GM11168 (cell line): ENCODE results near the gene GRIP2.

ENCODE experiments used
- in situ Hi-C: fragments of 300-500 bp; cut with MboI; formaldehyde crosslinking; loops from one replicate; pipeline ENCODE4 v1.12.0; 2022; ENCODE audit warnings: low sequenced_read_pairs; ENCODE audit not compliant: unreplicated experiment

The GRIP2 gene

DNA sequence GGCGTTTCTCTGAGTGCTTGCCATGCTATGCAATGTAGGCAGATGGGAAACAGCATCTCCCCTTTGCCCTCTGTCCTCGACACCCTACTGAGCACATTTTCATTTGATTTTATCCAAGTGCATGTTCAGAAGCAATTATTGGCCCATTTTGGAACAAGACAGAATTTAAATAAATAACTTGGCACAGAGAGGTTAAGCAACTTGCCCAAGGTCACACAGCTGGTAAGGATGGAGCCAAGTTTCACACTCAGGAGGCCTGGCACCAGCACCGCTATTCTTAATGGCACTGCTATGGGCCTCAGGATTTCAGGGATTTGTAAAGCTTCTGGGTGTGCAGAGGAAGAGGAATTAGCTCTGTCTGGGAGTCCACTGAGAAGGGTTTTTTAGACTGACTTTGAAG is 2.5 kb upstream of the GRIP2 start:
- in situ Hi-C loops: no loop called here

- in situ Hi-C loops: no loop called here
Measured at GRCh38 chr3:14541646-14542045, 1.5 kb upstream of the GRIP2 start.

DNA sequence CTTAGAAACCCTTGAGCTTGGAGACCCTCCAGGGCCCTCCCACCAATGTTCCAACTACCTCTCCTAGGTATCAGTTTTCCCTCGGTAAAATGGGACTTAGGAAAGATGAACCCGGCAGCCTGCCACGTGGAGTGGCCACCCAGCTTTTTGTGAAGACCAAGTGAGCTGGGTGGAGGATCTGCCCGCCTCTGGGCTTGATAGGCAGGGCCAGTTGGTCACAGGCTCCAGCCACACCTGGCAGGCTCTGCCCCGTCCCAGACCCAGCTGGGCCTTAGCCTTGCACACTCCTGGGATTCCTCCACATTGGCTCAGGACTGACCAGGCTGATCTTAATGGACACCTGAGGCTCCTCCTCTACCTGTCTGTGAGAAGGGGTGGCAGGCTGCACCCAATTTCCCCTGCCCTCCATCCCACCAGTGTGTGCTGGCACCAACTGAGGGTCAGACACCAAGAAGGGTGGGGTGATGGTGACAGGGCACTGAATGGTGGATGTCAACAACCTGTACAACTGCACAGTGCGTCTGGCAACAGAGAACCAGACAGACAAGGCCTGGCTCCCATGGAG is 761 bp upstream of the GRIP2 start:
- in situ Hi-C loops: no loop called here

DNA sequence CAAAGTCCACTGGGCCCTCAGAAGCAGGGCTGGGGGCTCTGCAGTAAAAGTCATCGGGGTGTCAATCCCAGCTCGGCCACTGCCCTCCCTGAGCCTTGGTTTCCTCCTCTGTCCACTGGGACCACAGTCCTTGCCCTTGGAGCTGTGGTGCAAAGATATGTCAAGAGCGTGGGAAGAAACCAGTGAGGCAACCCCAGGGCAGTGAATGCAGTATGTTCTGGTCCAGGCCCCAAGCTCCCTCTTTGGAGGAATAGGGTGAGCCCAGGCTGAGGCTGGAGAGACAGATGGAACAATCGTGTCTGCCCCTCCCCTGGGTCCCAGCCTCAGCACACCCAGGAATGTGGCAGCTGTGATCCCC is 779 bp downstream of the GRIP2 start:
- in situ Hi-C loops: no loop called here

DNA sequence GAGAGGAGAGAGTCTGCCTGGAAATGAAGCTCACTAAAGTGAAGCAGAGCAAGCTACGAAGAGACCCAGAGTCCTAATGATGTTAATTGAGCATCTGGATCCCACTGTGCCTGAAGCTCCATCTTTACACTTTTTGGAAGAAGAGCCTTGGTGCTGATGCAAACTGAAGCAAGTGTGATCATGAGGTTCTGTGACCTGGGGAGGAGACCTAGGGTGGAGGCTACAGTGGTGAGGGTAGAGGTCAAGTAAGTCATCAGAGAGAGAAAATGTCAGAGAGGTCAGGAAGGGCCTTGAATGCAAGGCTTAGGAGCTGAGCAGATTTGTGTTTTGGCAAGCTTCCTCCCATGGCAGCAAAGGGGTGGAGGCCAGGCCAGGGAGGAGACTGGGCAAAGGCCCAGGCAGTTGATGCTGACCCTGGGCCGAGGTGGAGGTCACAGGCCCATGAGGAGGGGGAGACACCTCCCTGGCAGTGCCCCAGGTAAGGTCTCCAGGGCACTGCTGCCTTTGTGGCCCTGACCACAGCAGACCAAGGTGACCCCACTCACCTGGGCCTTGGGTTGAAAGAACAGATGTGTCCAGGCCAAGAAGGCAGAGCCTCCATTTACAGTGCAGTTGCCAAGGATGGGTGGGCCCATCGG is 1.6 kb downstream of the GRIP2 start:
- in situ Hi-C loops: no loop called here

DNA sequence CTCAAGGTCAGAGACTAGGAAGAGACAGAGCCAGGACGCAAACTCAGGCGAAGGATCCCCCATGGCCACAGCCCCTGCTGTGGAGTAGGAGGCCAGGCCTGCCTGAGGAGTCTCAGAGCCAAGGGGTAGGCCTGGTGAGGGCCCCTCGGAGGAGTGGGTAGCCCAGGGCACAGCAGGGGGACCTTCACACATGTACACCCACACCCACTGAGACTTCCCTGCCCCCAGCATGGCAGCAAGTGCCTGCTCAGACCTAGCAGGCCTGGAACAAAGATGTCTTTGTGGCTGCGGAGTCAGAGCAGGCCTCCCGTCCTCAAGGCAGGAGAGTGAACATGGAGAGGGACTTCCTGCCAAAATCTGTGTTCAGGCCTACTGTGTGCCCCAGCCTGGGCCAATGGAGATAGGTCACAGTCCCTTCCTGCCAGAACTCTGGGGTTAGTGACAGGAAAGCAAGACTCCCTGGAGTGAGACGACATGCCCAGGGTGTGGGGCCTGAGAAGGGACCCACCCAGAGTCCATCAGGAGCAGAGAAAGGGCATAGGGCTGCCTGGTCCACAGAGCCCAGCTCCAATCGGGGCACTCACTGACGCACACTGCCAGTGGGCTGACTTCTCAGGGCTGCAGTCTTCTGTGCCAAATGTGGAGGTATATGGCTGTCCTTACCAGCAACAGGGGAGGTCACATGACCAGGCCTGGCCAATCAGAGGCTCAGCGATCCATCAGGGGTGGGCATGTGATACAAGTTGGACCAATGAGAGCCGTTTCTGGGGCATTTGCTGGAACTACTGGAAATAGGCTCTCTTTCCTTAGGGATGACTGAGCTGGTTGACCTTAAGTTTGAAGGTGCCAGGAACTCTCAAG is 2.3 kb downstream of the GRIP2 start:
- in situ Hi-C loops: no loop called here

- in situ Hi-C loops: no loop called here
Measured at GRCh38 chr3:14536837-14537589, 3.1 kb downstream of the GRIP2 start.

GRCh38 chr3:14536055-14536815 is 3.9 kb downstream of the GRIP2 start:
- in situ Hi-C loops: no loop called here

GRCh38 chr3:14535616-14536015 is 4.5 kb downstream of the GRIP2 start:
- in situ Hi-C loops: no loop called here

DNA sequence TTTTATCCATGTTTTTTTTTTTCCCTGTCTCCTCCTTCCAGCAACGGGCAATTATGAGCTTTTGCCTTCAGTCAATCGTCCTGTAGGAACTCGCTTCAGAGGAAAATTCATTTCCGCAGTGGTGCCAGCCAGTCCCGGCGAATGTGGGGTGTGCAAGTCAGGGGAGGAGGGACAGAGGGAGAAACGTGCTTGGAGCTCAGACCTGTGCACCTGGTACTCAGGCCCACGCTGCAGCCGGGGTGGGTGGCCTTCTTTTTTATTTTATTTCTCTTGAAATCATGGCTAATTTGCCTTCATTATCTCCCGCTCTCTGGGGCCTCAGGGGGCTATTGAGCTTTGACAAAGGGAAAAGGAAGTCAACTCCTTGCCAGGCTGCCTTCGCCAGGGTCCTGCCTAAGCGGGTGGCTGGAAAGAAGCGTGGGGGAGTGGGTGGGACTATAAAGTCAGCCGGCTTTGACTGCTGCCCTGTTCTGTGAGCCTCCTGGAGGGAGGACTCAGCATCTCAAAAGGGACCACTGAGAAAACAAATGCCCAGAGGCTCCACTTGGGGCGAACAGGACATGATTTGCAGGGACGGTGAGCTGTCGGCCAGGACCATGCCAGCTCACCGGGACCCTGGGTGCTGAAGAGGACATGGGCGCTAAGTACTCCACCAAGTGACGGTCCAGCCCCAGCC is 5.5 kb downstream of the GRIP2 start:
- in situ Hi-C loops: no loop called here

- in situ Hi-C loops: no loop called here
Measured at GRCh38 chr3:14533457-14533958, 6.6 kb downstream of the GRIP2 start.

- in situ Hi-C loops: no loop called here
Measured at GRCh38 chr3:14532691-14533456, 7.3 kb downstream of the GRIP2 start.

GRCh38 chr3:14531856-14532395 is 8.2 kb downstream of the GRIP2 start:
- in situ Hi-C loops: no loop called here

DNA sequence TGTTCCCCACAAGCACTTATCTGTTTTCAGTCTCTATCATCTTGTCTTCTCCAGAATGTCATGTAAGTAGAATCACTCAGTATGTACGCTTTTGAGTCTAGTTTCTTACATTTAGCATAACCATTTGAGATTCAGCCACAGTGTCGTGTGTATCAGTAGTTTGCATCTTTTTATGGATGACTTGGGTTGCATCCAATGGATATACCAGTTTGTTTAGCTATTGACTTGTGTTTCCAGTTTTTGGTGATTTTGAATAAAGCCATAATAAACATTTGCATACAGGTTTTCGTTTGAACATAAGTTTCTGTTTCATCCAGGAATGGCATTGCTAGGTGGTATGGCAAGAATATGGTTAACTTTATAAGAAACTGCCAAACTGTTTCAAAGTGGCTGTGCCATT is 12.1 kb downstream of the GRIP2 start:
- in situ Hi-C loops: no loop called here

DNA sequence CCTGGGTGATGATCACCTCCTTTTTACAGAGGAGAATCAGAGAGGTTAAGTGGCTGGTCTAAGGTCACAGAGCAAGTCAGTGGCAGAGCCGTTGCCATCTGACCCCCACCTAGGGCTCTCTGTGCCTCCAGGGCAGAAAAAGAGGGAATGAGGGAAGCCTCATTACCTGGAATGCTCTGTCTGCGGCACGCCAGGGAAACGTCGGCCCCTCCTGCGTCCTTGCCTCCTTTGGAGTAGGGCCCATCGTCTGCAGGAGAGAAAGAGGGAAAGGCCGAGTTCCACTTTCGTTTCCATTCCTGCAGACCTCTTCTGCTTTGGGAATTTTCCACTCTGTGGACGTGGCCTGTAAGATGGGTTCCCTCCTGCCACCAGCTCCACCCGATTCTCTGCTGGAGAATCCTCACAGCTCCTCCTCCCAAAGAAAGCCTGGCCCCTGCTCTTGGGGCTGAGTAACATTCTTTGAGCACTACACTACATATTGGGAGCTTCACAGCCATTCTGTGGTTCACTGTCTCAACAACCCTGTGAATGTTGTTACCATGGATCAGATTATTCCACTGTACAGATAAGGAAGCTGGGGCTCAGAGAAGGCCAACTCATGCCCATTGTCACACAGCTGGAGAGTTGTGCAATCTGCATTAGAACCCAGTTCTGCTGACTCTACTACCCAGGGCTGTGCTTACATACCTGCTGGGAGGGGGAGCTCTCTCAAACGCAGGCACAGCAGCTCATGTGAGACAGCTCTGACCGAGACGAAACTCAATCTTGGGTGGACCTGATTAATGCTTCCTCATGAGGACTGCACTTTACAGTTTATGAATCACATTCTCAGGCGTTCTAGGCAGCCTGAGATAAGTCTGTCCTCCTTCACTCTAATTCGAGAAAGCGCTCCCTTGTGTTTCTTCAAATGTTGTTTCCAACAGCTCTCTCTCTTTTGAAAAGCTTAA is 14.2 kb downstream of the GRIP2 start:
- in situ Hi-C loops: no loop called here

DNA sequence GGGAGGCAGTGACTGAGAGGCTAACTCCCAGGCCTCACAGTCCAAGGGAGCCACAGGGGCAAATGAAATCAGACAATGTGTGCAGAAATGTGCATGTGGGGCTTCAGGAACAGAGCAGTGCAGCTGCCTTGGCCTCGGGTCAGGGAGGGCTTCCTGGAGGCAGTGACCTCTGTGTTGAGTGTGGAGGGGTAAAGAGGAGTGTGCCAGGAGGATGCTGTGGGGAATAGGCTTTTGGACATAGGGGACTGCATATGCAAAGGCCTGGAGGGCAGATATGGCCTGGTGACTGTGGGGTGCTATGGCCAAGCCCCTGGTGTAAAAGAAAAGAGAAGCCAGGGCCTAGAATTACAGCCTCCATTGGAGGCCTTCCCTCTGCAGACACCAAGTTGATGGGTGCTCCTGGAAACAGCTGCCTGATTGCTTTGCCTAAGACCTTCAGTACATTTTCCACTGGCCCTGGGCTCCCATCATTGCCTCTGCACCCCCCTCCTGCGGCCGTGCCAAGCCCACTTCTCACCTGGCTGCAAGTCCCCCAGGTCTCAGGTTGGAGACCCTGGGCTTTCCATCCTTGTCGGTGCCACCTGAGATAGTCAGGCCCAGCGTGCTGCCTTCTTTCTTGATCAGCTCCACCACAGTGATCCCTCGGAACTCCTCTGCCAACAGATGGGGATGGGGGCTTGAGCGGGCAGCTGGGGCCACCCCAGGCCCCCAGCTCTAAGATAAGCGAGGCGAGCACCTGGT is 15.1 kb downstream of the GRIP2 start:
- in situ Hi-C loops: no loop called here

DNA sequence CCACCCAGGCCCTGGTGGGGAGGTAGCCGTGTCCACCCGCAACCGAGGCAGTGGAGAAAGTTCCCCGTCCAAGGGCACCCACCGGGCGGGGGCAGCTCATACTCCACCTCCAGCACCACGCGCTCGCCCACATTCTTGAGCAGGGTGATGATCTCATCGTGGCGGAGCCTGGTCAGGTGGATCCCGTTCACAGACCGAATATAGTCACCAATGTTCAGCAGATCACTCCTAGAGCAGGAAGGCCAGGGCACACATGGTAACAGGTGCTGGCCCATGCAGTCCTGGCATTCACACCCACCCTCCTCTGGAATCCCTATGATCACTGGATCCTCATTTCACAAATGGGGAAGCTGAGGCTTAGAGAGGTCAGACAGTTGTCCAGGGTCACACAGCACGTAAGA is 15.8 kb downstream of the GRIP2 start:
- in situ Hi-C loops: no loop called here
